Common myeloid progenitor, CD34-positive (primary cell): ENCODE data around the gene PPP2R5E.

Experiments used
- CTCF ChIA-PET: fragments of 350-600 bp; sonication (Branson Sonifier 250); formaldehyde crosslinking; loops from one replicate; lab custom pipeline; 2021; ENCODE audit warnings: antibody characterized with exemption; lab: Charles Lee
- POLR2A ChIA-PET: fragments of 350-600 bp; sonication (Branson Sonifier 250); formaldehyde crosslinking; loops from one replicate; lab custom pipeline; 2021; ENCODE audit warnings: antibody characterized with exemption; lab: Charles Lee
- DNase-seq, 3 donors: peaks; one replicate each; pipeline versions ENCODE4 v3.0.0 to v3.0.0-alpha.2; 2013
- H3K27ac ChIP-seq, 2 experiments: 1 replicate in 1 of 2; 2 replicates in 1 of 2; pipeline ENCODE4 v1.7.0; 2013; ENCODE audit warnings: inconsistent platforms in 2 of 2, low read length in 2 of 2, mild to moderate bottlenecking in 2 of 2, low read depth in 1 of 2, moderate library complexity in 1 of 2; ENCODE audit not compliant: severe bottlenecking in 2 of 2, insufficient read depth in 1 of 2, poor library complexity in 1 of 2
- H3K27me3 ChIP-seq, 5 experiments: replicated peaks in 2 of 5; 1 replicate in 3 of 5; 2 replicates in 2 of 5; pipeline versions ENCODE4 v1.6.1 to v1.7.0; 2013; ENCODE audit warnings: low read length in 4 of 5, mild to moderate bottlenecking in 2 of 5, moderate library complexity in 2 of 5, inconsistent platforms in 1 of 5; ENCODE audit not compliant: insufficient read depth in 5 of 5, control insufficient read depth in 4 of 5
- H3K36me3 ChIP-seq, 4 experiments: 1 replicate in 2 of 4; 2 replicates in 2 of 4; pipeline versions ENCODE4 v1.6.1 to v1.7.0; 2013; ENCODE audit warnings: low read length in 3 of 4, control low read depth in 1 of 4, mild to moderate bottlenecking in 1 of 4; ENCODE audit not compliant: control insufficient read depth in 4 of 4, insufficient read depth in 4 of 4
- H3K4me1 ChIP-seq, 4 experiments: 1 replicate in 3 of 4; 2 replicates in 1 of 4; pipeline versions ENCODE4 v1.6.1 to v1.7.1; 2013; ENCODE audit warnings: low read length in 3 of 4, mild to moderate bottlenecking in 3 of 4, control low read depth in 1 of 4, inconsistent platforms in 1 of 4, moderate library complexity in 1 of 4; ENCODE audit not compliant: control insufficient read depth in 4 of 4, insufficient read depth in 4 of 4; ENCODE audit errors: control extremely low read depth in 1 of 4
- H3K4me3 ChIP-seq, 7 experiments: 1 replicate in 4 of 7; 2 replicates in 3 of 7; pipeline versions ENCODE4 v1.5.1 to v1.7.0; 2013; ENCODE audit warnings: mild to moderate bottlenecking in 7 of 7, low read length in 6 of 7, moderate library complexity in 6 of 7, inconsistent platforms in 2 of 7, low read depth in 2 of 7, control low read depth in 1 of 7; ENCODE audit not compliant: insufficient read depth in 4 of 7, control insufficient read depth in 1 of 7; ENCODE audit errors: extremely low read depth in 1 of 7
- H3K9me3 ChIP-seq, 5 experiments: 1 replicate in 4 of 5; 2 replicates in 1 of 5; pipeline versions ENCODE4 v1.6.1 to v1.7.1; 2013; ENCODE audit warnings: low read length in 4 of 5, mild to moderate bottlenecking in 2 of 5, inconsistent platforms in 1 of 5, low read depth in 1 of 5, moderate library complexity in 1 of 5; ENCODE audit not compliant: control insufficient read depth in 4 of 5, insufficient read depth in 2 of 5; ENCODE audit errors: control extremely low read depth in 1 of 5
- WGBS: methylation state at CpG from one replicate; pipeline ENCODE4 v1.1.5; 2013; ENCODE audit not compliant: insufficient coverage; 5-methylcytosine and 5-hydroxymethylcytosine counted together

Gene PPP2R5E

GRCh38 chr14:63428486-63428885 lies 114.7 kb downstream of the PPP2R5E start:
- Histone ChIP-seq H3K27me3 (no peaks in the 10 kb centered on the region), H3K36me3 (no peaks in the 10 kb centered on the region), H3K4me1 (peaks cover 0 to 3% (median 0%) of the 10 kb centered on the region in 4 experiments), H3K9me3 (no peaks in the 10 kb centered on the region), H3K4me3 (no peak overlapping the region), H3K27ac (no peak overlapping the region)
- CTCF ChIA-PET: interaction anchor here (1.2 kb wide), 1 partner anchor 10 kb away, joined by 4 read pairs; no protein-coding TSS in a partner anchor
- POLR2A ChIA-PET: no interaction called here
- DNase-seq: peak in 2 of 3 donors; percentile 17
- no CpG with 5 or more reads among the region's 1 CpG for WGBS

- ChIA-PET CTCF (no interaction called here), POLR2A (interaction anchor here (0.6 kb wide), 1 partner anchor 114 kb away, joined by 4 read pairs; no protein-coding TSS in a partner anchor)
- Histone ChIP-seq H3K27ac (no peak overlapping the region), H3K36me3 (peaks cover 0 to 4% (median 0%) of the 10 kb centered on the region in 4 experiments), H3K4me3 (no peak overlapping the region), H3K27me3 (no peaks in the 10 kb centered on the region), H3K9me3 (no peaks in the 10 kb centered on the region), H3K4me1 (no peaks in the 10 kb centered on the region)
- no CpG with 5 or more reads among the region's 6 CpGs for WGBS
- DNase-seq: no peak
These were observed 116.3 kb downstream of the PPP2R5E start for GRCh38 chr14:63426838-63427352.

GRCh38 chr14:63423889-63424288 lies 119.3 kb downstream of the PPP2R5E start:
- H3K36me3 ChIP-seq: peaks cover 6 to 20% (median 13%) of the 10 kb centered on the region in 4 experiments
- H3K27ac ChIP-seq: no peak overlapping the region
- no peak for DNase-seq
- ChIA-PET CTCF (interaction anchor here (0.7 to 1.3 kb wide), 2 partner anchors 14 to 346 kb away, joined by 3 to 4 read pairs; no protein-coding TSS in a partner anchor), POLR2A (no interaction called here)
- no peaks in the 10 kb centered on the region for H3K4me1 ChIP-seq
- no peak overlapping the region for H3K4me3 ChIP-seq
- no peaks in the 10 kb centered on the region for H3K9me3 ChIP-seq
- H3K27me3 ChIP-seq: no peaks in the 10 kb centered on the region
- WGBS: 100% methylated on average over 2 of the region's 4 CpGs

- H3K27me3 ChIP-seq: no peaks in the 10 kb centered on the region
- no peak for DNase-seq
- H3K9me3 ChIP-seq: no peaks in the 10 kb centered on the region
- no peak overlapping the region for H3K4me3 ChIP-seq
- peaks cover 6 to 20% (median 13%) of the 10 kb centered on the region in 4 experiments for H3K36me3 ChIP-seq
- no CpG with 5 or more reads among the region's 2 CpGs for WGBS
- ChIA-PET CTCF (interaction anchor here (0.7 to 1.3 kb wide), 2 partner anchors 14 to 347 kb away, joined by 3 to 4 read pairs; no protein-coding TSS in a partner anchor), POLR2A (no interaction called here)
- H3K4me1 ChIP-seq: no peaks in the 10 kb centered on the region
- no peak overlapping the region for H3K27ac ChIP-seq
These were observed 119.8 kb downstream of the PPP2R5E start for GRCh38 chr14:63423381-63423780.

GRCh38 chr14:63421919-63422318 lies 121.3 kb downstream of the PPP2R5E start:
- POLR2A ChIA-PET: no interaction called here
- Histone ChIP-seq H3K27me3 (no peaks in the 10 kb centered on the region), H3K9me3 (no peaks in the 10 kb centered on the region), H3K36me3 (peaks cover 6 to 22% (median 13%) of the 10 kb centered on the region in 4 experiments), H3K27ac (no peak overlapping the region), H3K4me1 (no peaks in the 10 kb centered on the region), H3K4me3 (no peak overlapping the region)
- 100% methylated on average over 1 of the region's 3 CpGs for WGBS
- DNase-seq: no peak
- CTCF ChIA-PET: interaction anchor here (0.8 to 1.9 kb wide), 2 partner anchors 11 to 348 kb away, joined by 3 to 6 read pairs; no protein-coding TSS in a partner anchor

- no peak for DNase-seq
- CTCF ChIA-PET: interaction anchor here (0.8 to 1.9 kb wide), 2 partner anchors 11 to 349 kb away, joined by 3 to 6 read pairs; no protein-coding TSS in a partner anchor
- no peaks in the 10 kb centered on the region for H3K9me3 ChIP-seq
- no peak overlapping the region for H3K4me3 ChIP-seq
- peaks cover 6 to 22% (median 13%) of the 10 kb centered on the region in 4 experiments for H3K36me3 ChIP-seq
- WGBS: no CpG with 5 or more reads among the region's 2 CpGs
- H3K27ac ChIP-seq: no peak overlapping the region
- H3K27me3 ChIP-seq: no peaks in the 10 kb centered on the region
- H3K4me1 ChIP-seq: no peaks in the 10 kb centered on the region
- POLR2A ChIA-PET: interaction anchor here (0.6 kb wide), 1 partner anchor 327 kb away, joined by 3 read pairs; no protein-coding TSS in a partner anchor
These were observed 122.0 kb downstream of the PPP2R5E start for GRCh38 chr14:63421226-63421625.

- H3K27me3 ChIP-seq: no peaks in the 10 kb centered on the region
- no peak overlapping the region for H3K27ac ChIP-seq
- H3K36me3 ChIP-seq: peaks cover 6 to 34% (median 19%) of the 10 kb centered on the region in 4 experiments
- no peaks in the 10 kb centered on the region for H3K9me3 ChIP-seq
- no peak overlapping the region for H3K4me3 ChIP-seq
- DNase-seq: no peak
- no peaks in the 10 kb centered on the region for H3K4me1 ChIP-seq
- ChIA-PET CTCF (no interaction called here), POLR2A (no interaction called here)
- 94% methylated on average over 2 of the region's 3 CpGs for WGBS
These were observed 125.2 kb downstream of the PPP2R5E start for GRCh38 chr14:63418020-63418419.
